ENCODE results near the gene SPOPL.

- TF ChIP-seq CTCF (IDR thresholded peaks at IDR 0.05) (no peak), REST (IDR thresholded peaks at IDR 0.05; ENCODE audit: insufficient read depth in 1 of 2, low read depth in 2 of 2, low read length in 1 of 2) (no peak), POLR2AphosphoS5 (IDR thresholded peaks at IDR 0.05; ENCODE audit: low read depth, low read length) (no peak), SIN3A (IDR thresholded peaks at IDR 0.05; ENCODE audit: borderline replicate concordance, insufficient read depth, low read depth, low read length) (no peak)
Measured at GRCh38 chr2:138470941-138471340, 30.6 kb upstream of the SPOPL start.

All from Panc1 (cell line).